Measurements from ENCODE around the gene TRPM1.

The TRPM1 gene

DNA sequence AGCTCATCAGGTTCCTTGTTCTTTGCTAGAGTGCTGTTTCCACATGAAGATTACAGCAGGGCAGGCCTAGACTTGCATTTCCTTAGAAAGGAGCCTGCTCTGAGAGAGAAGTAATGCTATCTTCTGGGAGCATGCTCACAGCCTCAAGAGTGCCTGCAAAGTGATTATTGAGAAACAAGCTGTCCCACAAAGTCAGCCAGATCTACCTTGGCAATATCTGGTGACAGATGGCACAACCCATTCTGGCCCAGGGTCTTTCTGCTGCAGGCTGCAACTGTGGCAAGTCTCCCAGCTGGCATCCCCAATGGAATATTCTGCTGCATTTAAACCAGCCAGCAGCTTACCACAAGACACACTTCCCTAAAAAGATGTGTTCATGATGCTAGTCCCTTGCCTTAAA is 139.4 kb downstream of the TRPM1 start:
- no peak for DNase-seq

DNA sequence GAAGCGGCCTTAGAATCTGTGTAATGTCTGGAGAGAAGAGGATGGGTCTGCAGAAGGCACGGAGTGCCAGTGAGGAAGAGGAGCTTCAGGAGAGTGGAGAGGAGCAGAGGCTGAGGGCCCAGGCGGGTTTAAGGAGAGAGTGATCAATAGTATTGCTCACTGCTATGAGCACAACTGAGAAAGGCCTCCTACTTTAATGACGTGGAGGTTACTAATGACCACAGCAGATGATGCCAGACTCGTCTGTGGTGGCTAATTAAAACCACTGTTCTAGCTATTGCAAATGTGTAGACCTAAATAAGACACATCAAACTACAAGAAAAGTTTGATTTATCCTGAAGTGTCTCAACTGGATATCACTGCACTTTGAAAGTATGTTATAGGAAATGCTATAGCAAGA is 143.3 kb downstream of the TRPM1 start:
- no peak for DNase-seq

DNA sequence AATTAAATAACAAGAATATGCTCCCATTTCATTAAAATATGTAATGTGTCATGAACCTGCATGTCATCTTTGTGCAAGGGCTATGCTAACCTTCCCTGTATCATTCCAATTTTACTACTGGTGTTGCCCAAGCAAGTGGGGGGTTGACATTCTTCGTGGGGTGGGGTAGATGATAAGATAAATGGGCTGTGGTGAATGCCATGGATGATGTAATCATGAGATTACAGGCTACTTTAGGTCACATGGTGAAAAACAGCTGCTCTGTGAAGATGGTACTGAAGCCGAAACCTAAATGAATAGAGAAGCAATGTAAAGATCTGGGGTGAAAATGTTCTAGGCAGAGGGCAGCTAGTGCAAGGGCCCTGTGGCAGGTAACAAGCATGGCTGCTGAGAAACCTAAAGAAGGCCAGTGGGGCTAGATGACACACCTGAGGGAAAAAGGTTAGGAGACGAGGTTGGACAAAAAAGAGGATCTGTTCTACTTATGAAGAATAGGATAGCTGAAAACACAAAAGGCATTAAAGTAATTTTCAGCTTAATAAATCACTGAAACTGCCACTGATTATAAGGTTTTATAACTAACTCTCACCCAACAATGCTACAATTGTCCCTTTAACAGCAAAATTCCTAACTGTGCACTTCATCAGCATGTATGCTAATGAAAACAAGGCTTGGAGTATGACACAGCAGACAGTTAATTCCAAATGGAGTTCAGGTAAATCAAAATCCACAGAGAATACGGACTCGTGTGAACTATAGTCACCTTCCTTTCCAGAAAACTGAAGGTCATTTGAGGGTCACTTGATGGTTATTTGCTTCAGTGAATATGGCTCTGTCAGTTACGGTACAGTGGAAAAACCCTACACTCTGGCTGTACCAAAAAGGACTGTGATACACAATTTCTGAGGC is 145.1 kb downstream of the TRPM1 start:
- DNase-seq = no peak

DNA sequence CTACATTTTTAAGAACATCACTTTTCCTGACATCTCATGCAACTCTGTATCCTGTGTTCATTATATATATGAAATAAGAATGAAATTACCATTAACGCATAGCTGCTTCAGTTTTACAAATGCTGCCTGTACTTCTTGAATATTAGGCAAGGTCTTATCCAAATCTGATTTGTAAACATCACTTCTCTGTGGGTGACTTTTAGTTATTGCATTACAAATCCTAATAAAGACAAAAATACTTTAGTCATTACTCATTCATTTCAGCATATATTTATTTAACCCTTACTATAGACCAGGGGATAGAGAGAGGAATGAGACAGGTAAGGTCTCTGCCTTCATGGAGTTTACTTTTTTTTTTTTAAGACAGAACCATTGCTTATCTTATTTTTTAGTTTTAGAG is 146.9 kb downstream of the TRPM1 start:
- DNase-seq = no peak

DNA sequence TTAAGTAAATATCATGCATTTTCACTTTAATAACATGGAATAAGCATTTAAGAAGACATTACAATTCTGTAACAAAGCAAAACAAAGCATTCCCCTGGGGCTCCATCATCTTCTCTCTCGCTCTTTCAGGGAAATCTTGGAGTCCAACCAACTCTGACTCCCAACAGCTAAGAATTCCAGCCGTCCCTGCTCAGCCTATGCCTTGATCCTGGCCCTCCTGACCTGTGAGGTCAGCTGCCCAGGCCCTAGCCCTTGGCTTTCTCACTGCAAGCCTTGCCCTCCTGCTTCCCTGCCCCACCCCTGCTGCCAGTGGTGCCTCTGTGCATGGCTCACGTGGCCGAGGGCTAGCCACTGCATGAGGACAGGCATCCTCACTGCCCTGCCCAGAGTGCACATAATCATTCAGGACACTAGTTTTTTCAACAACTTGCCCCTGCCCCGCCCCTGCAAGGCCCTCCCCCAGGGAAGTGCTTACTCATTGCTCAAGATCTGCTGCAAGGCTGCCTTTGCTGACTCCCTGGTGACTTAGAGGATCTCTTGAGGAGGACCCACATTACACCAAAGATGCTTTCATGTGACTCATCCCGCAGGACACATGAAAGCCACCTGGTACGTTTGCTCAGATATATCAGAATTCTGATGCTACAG is 147.7 kb downstream of the TRPM1 start:
- DNase-seq = no peak

DNA sequence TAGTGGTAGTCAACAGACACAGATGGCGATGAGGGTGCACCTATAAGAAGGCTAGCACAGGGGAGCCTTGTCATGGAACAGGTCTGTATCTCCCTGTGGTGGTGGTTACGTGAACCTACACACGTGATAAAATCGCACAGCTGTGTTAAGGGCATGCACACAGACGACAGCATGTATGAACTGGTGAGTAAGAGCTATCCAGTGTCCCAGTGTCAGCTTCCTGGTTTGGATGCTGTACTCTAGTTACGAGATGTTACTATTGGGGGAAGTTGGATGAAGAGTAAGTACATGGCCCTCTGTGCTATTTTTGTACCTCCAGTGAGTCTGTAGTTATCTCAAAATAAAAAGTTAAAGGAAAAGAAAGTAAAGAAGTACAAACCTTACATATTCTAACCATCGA is 148.3 kb downstream of the TRPM1 start:
- DNase-seq = no peak
